CD14-positive monocyte (primary cell): ENCODE data around the gene MAGEB4. TPM values are rescaled to one million over a fixed set of nuclear protein-coding genes. Genes with fewer than 3 reads are reported as not detected.

ENCODE experiments used
- DNase-seq, 3 donors: peaks; one replicate each; pipeline ENCODE4 v3.0.0-alpha.2; 2011 to 2022
- H2AFZ ChIP-seq: 2 replicates; pipeline ENCODE4 v1.6.0; 2012; ENCODE audit warnings: mild to moderate bottlenecking, low read depth, low read length, inconsistent platforms; ENCODE audit not compliant: insufficient read depth, poor library complexity, severe bottlenecking
- H3K27ac ChIP-seq, 2 donors: 1 replicate in 1 of 2; 2 replicates in 1 of 2; pipeline ENCODE4 v1.5.1; 2012 to 2013; ENCODE audit warnings: low read length in 2 of 2, control low read depth in 1 of 2, inconsistent platforms in 1 of 2, low read depth in 1 of 2, mild to moderate bottlenecking in 1 of 2
- H3K27me3 ChIP-seq, 2 donors: one replicate each; pipeline versions ENCODE4 v1.6.0 to v1.6.1; 2011 to 2013; ENCODE audit warnings: low read length in 2 of 2; ENCODE audit not compliant: control insufficient read depth in 2 of 2, insufficient read depth in 2 of 2
- H3K36me3 ChIP-seq, 2 donors: replicated peaks in 1 of 2; 1 replicate in 1 of 2; 2 replicates in 1 of 2; pipeline versions ENCODE4 v1.5.1 to v1.6.1; 2012 to 2013; ENCODE audit warnings: low read length in 2 of 2, control low read depth in 1 of 2, inconsistent platforms in 1 of 2, mild to moderate bottlenecking in 1 of 2; ENCODE audit not compliant: insufficient read depth in 2 of 2, control insufficient read depth in 1 of 2
- H3K4me1 ChIP-seq, 2 donors: 1 replicate in 1 of 2; 2 replicates in 1 of 2; pipeline versions ENCODE4 v1.5.1 to v1.6.1; 2012 to 2013; ENCODE audit warnings: low read length in 2 of 2, control low read depth in 1 of 2, inconsistent platforms in 1 of 2, mild to moderate bottlenecking in 1 of 2, moderate library complexity in 1 of 2; ENCODE audit not compliant: insufficient read depth in 2 of 2, control insufficient read depth in 1 of 2
- H3K4me2 ChIP-seq: replicated peaks from 2 replicates; pipeline ENCODE3; 2012; ENCODE audit warnings: low read length, moderate library complexity, mild to moderate bottlenecking; ENCODE audit not compliant: poor library complexity, severe bottlenecking; ENCODE audit errors: extremely low read depth
- H3K4me3 ChIP-seq, 3 experiments: fragments of 200-600 bp in 1 of 3; sonication (generic) in 1 of 3; replicated peaks in 1 of 3; 1 replicate in 2 of 3; 2 replicates in 1 of 3; pipeline ENCODE4 v1.5.1; 2011 to 2013; ENCODE audit warnings: low read length in 3 of 3, mild to moderate bottlenecking in 3 of 3, control low read depth in 2 of 3, low read depth in 2 of 3, inconsistent platforms in 1 of 3, moderate library complexity in 1 of 3
- H3K79me2 ChIP-seq: 2 replicates; pipeline ENCODE4 v1.6.0; 2012; ENCODE audit warnings: mild to moderate bottlenecking, control low read depth, inconsistent platforms, low read length, moderate library complexity; ENCODE audit not compliant: insufficient read depth
- H3K9ac ChIP-seq: 2 replicates; pipeline ENCODE4 v1.6.0; 2017; ENCODE audit warnings: low read length, mild to moderate bottlenecking; ENCODE audit not compliant: insufficient read depth, poor library complexity, severe bottlenecking
- H3K9me3 ChIP-seq, 2 donors: replicated peaks in 1 of 2; 1 replicate in 1 of 2; 2 replicates in 1 of 2; pipeline versions ENCODE4 v1.5.1 to v1.6.1; 2012 to 2013; ENCODE audit warnings: low read length in 2 of 2, control low read depth in 1 of 2; ENCODE audit not compliant: control insufficient read depth in 1 of 2, insufficient read depth in 1 of 2
- H4K20me1 ChIP-seq: 2 replicates; pipeline ENCODE4 v1.6.0; 2012; ENCODE audit warnings: mild to moderate bottlenecking, low read length, control low read depth, moderate library complexity; ENCODE audit not compliant: insufficient read depth
- H3K27ac Mint-ChIP-seq, 7 donors: one replicate each; pipeline ENCODE4 v1.8.0; 2020; ENCODE audit warnings: mild to moderate bottlenecking in 7 of 7, mixed read lengths in 7 of 7, moderate library complexity in 6 of 7, inconsistent platforms in 2 of 7
- H3K27me3 Mint-ChIP-seq, 3 donors: one replicate each; pipeline ENCODE4 v1.8.0; 2021 to 2022; ENCODE audit warnings: low read depth in 3 of 3, mild to moderate bottlenecking in 3 of 3, mixed read lengths in 3 of 3, moderate library complexity in 3 of 3, inconsistent platforms in 1 of 3
- H3K36me3 Mint-ChIP-seq, 2 donors: one replicate each; pipeline ENCODE4 v1.8.0; 2020; ENCODE audit warnings: mixed read lengths in 2 of 2, inconsistent platforms in 1 of 2, mild to moderate bottlenecking in 1 of 2
- H3K4me1 Mint-ChIP-seq: one replicate; pipeline ENCODE4 v1.8.0; 2020; ENCODE audit warnings: mild to moderate bottlenecking, mixed read lengths
- H3K4me3 Mint-ChIP-seq, 2 donors: one replicate each; pipeline ENCODE4 v1.8.0; 2020; ENCODE audit warnings: mild to moderate bottlenecking in 2 of 2, mixed read lengths in 2 of 2, moderate library complexity in 1 of 2
- H3K9me3 Mint-ChIP-seq, 7 donors: one replicate each; pipeline ENCODE4 v1.8.0; 2020 to 2022; ENCODE audit warnings: mixed read lengths in 7 of 7, mild to moderate bottlenecking in 6 of 7, moderate library complexity in 6 of 7, inconsistent platforms in 2 of 7
- CTCF ChIP-seq: fragments of 200-600 bp; IDR thresholded peaks from one replicate; pipeline ENCODE4 v1.8.0; 2022; ENCODE audit warnings: antibody characterized with exemption, mild to moderate bottlenecking
- WGBS: methylation state at CpG from one replicate; pipeline ENCODE4 v1.1.5; 2013; ENCODE audit warnings: missing lambda C conversion rate; ENCODE audit not compliant: insufficient coverage; 5-methylcytosine and 5-hydroxymethylcytosine counted together
- intact Hi-C, 2 donors: fragments of 100-400 bp; cut with micrococcal nuclease; formaldehyde crosslinking; loops; one replicate each; pipeline versions ENCODE4 v1.15.0 to v1.15.1; 2023
- polyA plus RNA-seq, 3 donors: library from polyadenylated mRNA; depleted of rRNA in 1 of 3; unstranded in 2 of 3; stranded (reverse) in 1 of 3; fragments of 300-500 nt in 2 of 3; fragments of >200 nt in 1 of 3; fragmentation: Illumina TruSeq in 2 of 3; gene quantifications; 1 replicate in 2 of 3; 2 replicates in 1 of 3; pipeline ENCODE4 v1.2.3, GENCODE V29; 2012 to 2021

MAGEB4 gene
- polyA plus RNA-seq, 3 donors = not detected

GRCh38 chrX:30196322-30196721 is 45.5 kb upstream of the MAGEB4 start:
- no peaks in the 10 kb centered on the region for H3K9me3 ChIP-seq
- H3K79me2 ChIP-seq = no peaks in the 10 kb centered on the region
- H3K27me3 ChIP-seq = peaks cover 0 to 3% of the 10 kb centered on the region in 2 donors
- no peak overlapping the region for H3K4me3 Mint-ChIP-seq
- H3K9ac ChIP-seq = no peak overlapping the region
- WGBS = no CpG with 5 or more reads among the region's 1 CpG
- no peaks in the 10 kb centered on the region for H3K9me3 Mint-ChIP-seq
- H3K27me3 Mint-ChIP-seq = peaks cover 2 to 11% (median 4%) of the 10 kb centered on the region in 3 donors
- H3K4me1 ChIP-seq = no peaks in the 10 kb centered on the region
- H3K27ac Mint-ChIP-seq = no peak overlapping the region
- H3K27ac ChIP-seq = no peak overlapping the region
- no peaks in the 10 kb centered on the region for H3K36me3 ChIP-seq
- TF ChIP-seq CTCF = no peak
- no peak overlapping the region for H3K4me3 ChIP-seq
- intact Hi-C loops = no loop called here
- no peak overlapping the region for H3K4me2 ChIP-seq
- H2AFZ ChIP-seq = no peak overlapping the region
- no peaks in the 10 kb centered on the region for H4K20me1 ChIP-seq
- DNase-seq = no peak
- H3K4me1 Mint-ChIP-seq = no peaks in the 10 kb centered on the region
- H3K36me3 Mint-ChIP-seq = no peaks in the 10 kb centered on the region

- H3K27me3 Mint-ChIP-seq = peaks cover 3 to 6% (median 4%) of the 10 kb centered on the region in 3 donors
- H3K79me2 ChIP-seq = no peaks in the 10 kb centered on the region
- H3K4me3 ChIP-seq = no peak overlapping the region
- no peak overlapping the region for H3K27ac ChIP-seq
- peaks cover 0 to 5% of the 10 kb centered on the region in 2 donors for H3K9me3 ChIP-seq
- no peak for DNase-seq
- no peak for TF ChIP-seq CTCF
- no peaks in the 10 kb centered on the region for H3K36me3 Mint-ChIP-seq
- H2AFZ ChIP-seq = no peak overlapping the region
- no peak overlapping the region for H3K4me2 ChIP-seq
- H3K9ac ChIP-seq = no peak overlapping the region
- intact Hi-C loops = no loop called here
- no peaks in the 10 kb centered on the region for H3K27me3 ChIP-seq
- no peaks in the 10 kb centered on the region for H3K4me1 Mint-ChIP-seq
- H3K9me3 Mint-ChIP-seq = peaks cover 0 to 19% (median 3%) of the 10 kb centered on the region in 7 donors
- no peak overlapping the region for H3K27ac Mint-ChIP-seq
- no CpG with 5 or more reads among the region's 2 CpGs for WGBS
- H3K4me3 Mint-ChIP-seq = no peak overlapping the region
- no peaks in the 10 kb centered on the region for H3K4me1 ChIP-seq
- no peaks in the 10 kb centered on the region for H3K36me3 ChIP-seq
- H4K20me1 ChIP-seq = no peaks in the 10 kb centered on the region
Observed at GRCh38 chrX:30212172-30212571, 29.6 kb upstream of the MAGEB4 start.
